Upper lobe of left lung (tissue), 4 donors: Measurements from ENCODE around the gene SRCIN1.

ENCODE experiments used
- POLR2AphosphoS5 ChIP-seq, 2 donors: sonication (generic); formaldehyde crosslinking; IDR thresholded peaks; one replicate each; pipeline ENCODE4 v1.5.1; 2017; ENCODE audit warnings: antibody characterized with exemption in 2 of 2
- TF ChIP-seq, protein P1 (sequence below), 6 experiments: fragments of 450-650 bp in 4 of 6; fragments of 200-600 bp in 2 of 6; sonication (generic) in 2 of 6; IDR thresholded peaks; one replicate each; pipeline ENCODE4 v1.5.1; 2016 to 2019; ENCODE audit warnings: antibody characterized with exemption in 6 of 6

GRCh38 chr17:38559880-38560230 lies 45.9 kb downstream of the SRCIN1 start:
- TF ChIP-seq, protein P1, sequence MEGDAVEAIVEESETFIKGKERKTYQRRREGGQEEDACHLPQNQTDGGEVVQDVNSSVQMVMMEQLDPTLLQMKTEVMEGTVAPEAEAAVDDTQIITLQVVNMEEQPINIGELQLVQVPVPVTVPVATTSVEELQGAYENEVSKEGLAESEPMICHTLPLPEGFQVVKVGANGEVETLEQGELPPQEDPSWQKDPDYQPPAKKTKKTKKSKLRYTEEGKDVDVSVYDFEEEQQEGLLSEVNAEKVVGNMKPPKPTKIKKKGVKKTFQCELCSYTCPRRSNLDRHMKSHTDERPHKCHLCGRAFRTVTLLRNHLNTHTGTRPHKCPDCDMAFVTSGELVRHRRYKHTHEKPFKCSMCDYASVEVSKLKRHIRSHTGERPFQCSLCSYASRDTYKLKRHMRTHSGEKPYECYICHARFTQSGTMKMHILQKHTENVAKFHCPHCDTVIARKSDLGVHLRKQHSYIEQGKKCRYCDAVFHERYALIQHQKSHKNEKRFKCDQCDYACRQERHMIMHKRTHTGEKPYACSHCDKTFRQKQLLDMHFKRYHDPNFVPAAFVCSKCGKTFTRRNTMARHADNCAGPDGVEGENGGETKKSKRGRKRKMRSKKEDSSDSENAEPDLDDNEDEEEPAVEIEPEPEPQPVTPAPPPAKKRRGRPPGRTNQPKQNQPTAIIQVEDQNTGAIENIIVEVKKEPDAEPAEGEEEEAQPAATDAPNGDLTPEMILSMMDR (IDR thresholded peaks at IDR 0.05) = no peak
- TF ChIP-seq POLR2AphosphoS5 (IDR thresholded peaks at IDR 0.05) = no peak
